Bronchial epithelial cell (primary cell): Measurements from ENCODE around the gene CHSY3. TPM values are rescaled to one million over a fixed set of nuclear protein-coding genes. Genes with fewer than 3 reads are reported as not detected.

ENCODE experiments used
- DNase-seq: peaks from one replicate; pipeline ENCODE4 v3.0.0-alpha.2; 2010; ENCODE audit warnings: low read depth
- FAIRE-seq: peaks from 2 replicates; lab custom pipeline; 2011; peaks lifted over from hg19 to GRCh38; lab: Jason Lieb, UNC
- H3K27me3 ChIP-seq: 2 replicates; pipeline ENCODE4 v1.5.1; 2011; ENCODE audit warnings: low read length; ENCODE audit not compliant: control insufficient read depth, insufficient read depth
- H3K36me3 ChIP-seq: 2 replicates; pipeline ENCODE4 v1.5.1; 2011; ENCODE audit warnings: low read length; ENCODE audit not compliant: control insufficient read depth, insufficient read depth
- H3K4me3 ChIP-seq: 2 replicates; pipeline ENCODE4 v1.5.1; 2011; ENCODE audit warnings: mild to moderate bottlenecking, low read depth, low read length, control low read depth
- total RNA-seq: library from RNA; depleted of rRNA; stranded (reverse); fragments of >200 nt; gene quantifications from 2 replicates; pipeline ENCODE4 v1.2.1, GENCODE V29; 2014
- TF ChIP-seq, protein P1 (sequence below): IDR thresholded peaks from 2 replicates; pipeline ENCODE4 v1.5.1; 2011; ENCODE audit warnings: mild to moderate bottlenecking, moderate library complexity, low read length, control low read depth, inconsistent platforms; ENCODE audit not compliant: insufficient read depth, severe bottlenecking

CHSY3 gene
- total RNA-seq, 1 donor from 2014 or later, result 0.26 TPM

DNA sequence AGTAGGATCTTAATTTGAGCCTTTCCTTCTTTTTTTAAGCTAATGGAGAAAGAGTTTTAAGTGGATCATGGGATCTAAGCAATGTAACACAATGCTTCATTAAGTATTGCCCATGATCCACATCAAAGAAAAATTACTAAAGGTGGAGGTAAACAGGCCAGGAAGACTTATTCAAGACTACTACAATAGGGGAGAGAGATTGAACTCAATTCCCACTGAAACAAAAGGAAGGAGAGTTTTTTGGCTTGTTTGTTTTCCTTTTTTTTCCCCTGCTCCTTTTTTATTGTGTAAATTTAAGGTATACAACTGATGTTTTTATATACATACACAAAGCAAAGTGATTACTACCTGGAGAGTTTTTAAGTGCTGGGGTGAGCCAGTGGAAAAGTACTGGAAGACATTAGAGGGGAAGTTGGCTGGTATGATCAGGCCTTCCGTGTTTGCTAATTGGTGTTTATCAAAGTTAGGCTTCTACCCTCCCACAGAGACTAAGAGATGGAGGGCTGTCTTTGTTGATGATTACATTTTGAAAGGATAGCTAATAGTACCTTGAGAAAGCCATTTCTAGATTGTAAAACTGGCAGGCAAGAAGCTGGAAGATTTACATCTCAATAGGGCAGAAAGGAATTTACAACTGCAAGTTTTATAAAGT, 262.7 kb downstream of the CHSY3 start:
- no peak for FAIRE-seq
- Histone ChIP-seq H3K27me3 (no peaks in the 10 kb centered on the region), H3K36me3 (no peaks in the 10 kb centered on the region), H3K4me3 (no peak overlapping the region)
- TF ChIP-seq, protein P1, sequence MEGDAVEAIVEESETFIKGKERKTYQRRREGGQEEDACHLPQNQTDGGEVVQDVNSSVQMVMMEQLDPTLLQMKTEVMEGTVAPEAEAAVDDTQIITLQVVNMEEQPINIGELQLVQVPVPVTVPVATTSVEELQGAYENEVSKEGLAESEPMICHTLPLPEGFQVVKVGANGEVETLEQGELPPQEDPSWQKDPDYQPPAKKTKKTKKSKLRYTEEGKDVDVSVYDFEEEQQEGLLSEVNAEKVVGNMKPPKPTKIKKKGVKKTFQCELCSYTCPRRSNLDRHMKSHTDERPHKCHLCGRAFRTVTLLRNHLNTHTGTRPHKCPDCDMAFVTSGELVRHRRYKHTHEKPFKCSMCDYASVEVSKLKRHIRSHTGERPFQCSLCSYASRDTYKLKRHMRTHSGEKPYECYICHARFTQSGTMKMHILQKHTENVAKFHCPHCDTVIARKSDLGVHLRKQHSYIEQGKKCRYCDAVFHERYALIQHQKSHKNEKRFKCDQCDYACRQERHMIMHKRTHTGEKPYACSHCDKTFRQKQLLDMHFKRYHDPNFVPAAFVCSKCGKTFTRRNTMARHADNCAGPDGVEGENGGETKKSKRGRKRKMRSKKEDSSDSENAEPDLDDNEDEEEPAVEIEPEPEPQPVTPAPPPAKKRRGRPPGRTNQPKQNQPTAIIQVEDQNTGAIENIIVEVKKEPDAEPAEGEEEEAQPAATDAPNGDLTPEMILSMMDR, result no peak
- DNase-seq, result no peak

DNA sequence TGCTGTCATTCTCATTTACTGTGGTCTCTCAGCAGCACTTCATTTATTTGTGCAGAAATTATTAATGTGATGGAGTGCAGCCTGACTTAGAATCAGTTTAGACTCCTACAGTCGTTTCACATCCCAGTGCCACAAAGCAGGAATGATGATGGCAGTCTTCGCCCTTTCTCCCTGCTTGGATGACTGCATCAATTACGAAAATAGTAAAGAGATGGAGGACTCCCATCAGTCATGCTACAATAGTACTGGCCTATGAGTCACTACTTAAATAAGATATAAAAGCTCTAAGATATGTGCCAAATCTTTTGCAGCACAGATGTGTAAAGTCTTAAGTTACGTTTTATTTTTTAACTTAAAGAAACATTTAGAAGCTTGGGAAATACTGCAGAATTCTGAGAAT, 263.9 kb downstream of the CHSY3 start:
- peak; percentile 64 for DNase-seq
- no peak for FAIRE-seq
- H3K27me3 ChIP-seq, result no peaks in the 10 kb centered on the region
- TF ChIP-seq, protein P1, result no peak
- H3K36me3 ChIP-seq, result no peaks in the 10 kb centered on the region
- H3K4me3 ChIP-seq, result no peak overlapping the region

DNA sequence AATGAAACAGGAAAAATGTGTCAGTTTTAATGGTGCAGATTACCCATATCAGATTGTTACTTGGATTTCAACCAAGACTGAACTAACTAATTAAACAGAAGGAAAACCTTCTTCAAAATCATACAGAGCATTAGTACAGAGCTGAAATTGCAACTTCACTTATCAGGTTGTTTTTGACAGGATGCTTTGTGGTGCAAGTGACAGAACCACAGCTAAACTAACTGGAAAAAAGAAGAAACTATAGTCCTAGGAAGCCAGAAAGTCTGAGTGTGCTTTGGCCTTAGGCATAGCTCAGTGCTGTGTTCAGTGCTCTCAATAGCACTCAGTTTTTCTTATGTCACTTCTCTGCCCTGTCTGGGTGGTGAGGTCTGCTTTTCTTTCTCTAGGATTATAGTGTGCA, 267.4 kb downstream of the CHSY3 start:
- FAIRE-seq, result no peak
- no peak overlapping the region for H3K4me3 ChIP-seq
- no peaks in the 10 kb centered on the region for H3K36me3 ChIP-seq

DNA sequence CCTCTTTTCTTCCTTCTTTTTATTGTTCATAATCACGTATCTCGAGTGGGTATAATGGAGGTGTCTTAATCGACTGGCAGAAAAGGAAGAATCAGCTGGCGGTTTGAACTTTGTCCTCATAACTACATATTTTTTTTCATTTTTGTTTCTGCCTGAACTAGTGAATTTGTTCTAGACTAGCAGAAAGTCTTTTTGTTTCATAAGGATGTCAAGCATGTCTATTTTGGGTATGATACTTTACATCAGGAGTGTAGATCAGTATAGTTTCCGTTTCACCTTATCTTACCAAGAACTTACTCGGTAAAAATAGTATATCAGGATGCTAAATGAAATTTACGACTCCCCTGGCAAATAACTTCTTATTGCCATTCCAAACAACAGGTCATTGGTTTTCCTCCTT, 278.9 kb downstream of the CHSY3 start:
- FAIRE-seq, result no peak
- H3K36me3 ChIP-seq, result no peaks in the 10 kb centered on the region

More for the DNA sequence above, 267.4 kb downstream of the CHSY3 start:
- DNase-seq, result no peak
- no peaks in the 10 kb centered on the region for H3K27me3 ChIP-seq
- TF ChIP-seq, protein P1, result no peak

DNA sequence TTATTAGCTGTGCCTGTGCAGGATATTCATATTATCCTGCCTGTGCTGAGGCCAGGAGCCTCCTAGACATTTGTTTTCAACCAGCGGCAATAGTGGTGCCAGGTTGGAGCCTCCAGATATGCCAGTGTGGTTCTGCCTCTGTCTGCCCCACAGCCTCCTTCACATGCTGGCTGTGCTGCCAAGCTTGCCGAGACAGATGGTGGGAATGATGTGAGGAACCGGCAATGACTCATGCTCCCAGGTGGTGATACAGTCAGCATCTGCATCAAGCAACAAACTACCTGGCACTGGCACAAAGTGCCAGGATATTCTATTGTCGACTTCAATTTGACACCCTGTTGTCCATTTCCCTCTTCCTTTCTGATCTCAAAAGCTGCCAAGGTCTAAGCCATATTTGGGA, 285.7 kb downstream of the CHSY3 start:
- DNase-seq (peak; percentile 74), FAIRE-seq (peak; percentile 18)
- Histone ChIP-seq H3K4me3 (no peak overlapping the region), H3K27me3 (no peaks in the 10 kb centered on the region), H3K36me3 (no peaks in the 10 kb centered on the region)
- TF ChIP-seq, protein P1, result no peak

More for the DNA sequence above, 278.9 kb downstream of the CHSY3 start:
- no peaks in the 10 kb centered on the region for H3K27me3 ChIP-seq
- TF ChIP-seq, protein P1, result no peak
- H3K4me3 ChIP-seq, result no peak overlapping the region
- no peak for DNase-seq

DNA sequence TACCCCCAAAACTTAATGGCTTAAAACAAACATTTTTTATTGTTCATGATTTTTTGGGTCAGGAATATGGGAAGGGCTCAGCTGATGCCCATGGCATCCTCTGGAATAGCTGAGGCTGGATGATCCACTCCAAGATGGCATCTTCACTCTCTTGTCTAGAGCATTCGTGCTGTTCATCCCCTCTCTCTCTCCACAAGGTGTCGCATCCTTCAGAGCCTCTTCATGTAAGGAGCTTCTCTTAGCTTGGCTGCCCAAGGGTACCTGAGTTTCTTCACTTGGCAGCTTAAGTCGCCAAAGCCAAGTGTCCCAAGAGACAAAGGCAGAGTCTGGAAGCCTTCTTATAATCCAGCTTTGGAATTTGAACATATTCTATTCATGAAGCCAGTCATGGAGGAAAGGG, 294.7 kb downstream of the CHSY3 start:
- TF ChIP-seq, protein P1, result peak; percentile 46
- no peak for FAIRE-seq

More for the DNA sequence above, 294.7 kb downstream of the CHSY3 start:
- H3K36me3 ChIP-seq, result no peaks in the 10 kb centered on the region
- no peaks in the 10 kb centered on the region for H3K27me3 ChIP-seq
- DNase-seq, result peak; percentile 45
- no peak overlapping the region for H3K4me3 ChIP-seq
